ENCODE results near the gene DMRT2.

Gene DMRT2

DNA sequence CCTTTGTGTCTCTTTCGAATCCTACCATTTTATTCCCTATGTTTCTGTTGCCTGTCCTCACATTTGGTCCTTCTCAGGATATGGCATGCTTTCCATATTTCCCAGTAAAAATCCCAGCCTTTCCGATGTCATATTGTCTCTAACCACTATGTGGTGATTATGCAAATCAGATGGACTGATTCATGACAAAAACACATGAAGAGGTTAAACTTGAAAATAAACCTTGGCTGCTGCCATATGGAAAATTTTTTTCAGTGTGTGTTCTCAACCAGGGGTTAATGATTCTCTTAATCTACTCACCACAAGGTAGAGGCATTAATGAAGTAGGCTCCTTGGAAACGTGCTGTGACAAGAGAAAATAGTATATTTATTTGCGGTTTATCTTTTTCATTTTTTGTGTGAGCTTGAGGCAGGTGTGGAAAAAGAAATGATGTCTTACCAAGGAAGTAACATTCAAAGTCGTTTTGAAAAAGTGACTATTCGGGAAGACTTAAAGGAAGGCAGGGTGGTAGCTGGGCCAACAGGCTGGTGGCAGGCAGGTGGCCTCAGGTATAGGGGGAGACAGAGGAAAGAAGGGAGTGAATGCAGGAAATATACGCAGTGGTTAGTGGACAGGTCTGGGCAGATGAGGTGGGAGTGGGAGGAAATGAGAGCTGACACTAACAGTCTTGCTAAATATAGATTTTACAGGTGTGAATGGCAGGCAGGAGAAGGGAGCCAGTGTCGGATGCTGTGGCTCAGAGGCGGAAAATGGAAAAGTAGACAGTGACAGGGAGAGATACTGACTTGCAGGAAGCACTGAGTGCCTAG, 46.2 kb downstream of the DMRT2 start:
- TF ChIP-seq CTCF (IDR thresholded peaks at IDR 0.05; ENCODE audit: low read depth, low read length), result no peak
- no peak for TF ChIP-seq POLR2A (IDR thresholded peaks at IDR 0.05; ENCODE audit: extremely low read depth, insufficient read length)
- TF ChIP-seq MYC (IDR thresholded peaks at IDR 0.05; ENCODE audit: low read depth, low read length), result no peak
- no peak overlapping the region for H3K4me3 ChIP-seq (ENCODE audit: low read depth, low read length)
- no peak for DNase-seq (ENCODE audit: low read depth)

GRCh38 chr9:1098551-1098950, 48.4 kb downstream of the DMRT2 start:
- no peak for DNase-seq (ENCODE audit: low read depth)

GRCh38 chr9:1100201-1100600, 50.0 kb downstream of the DMRT2 start:
- no peak overlapping the region for H3K4me3 ChIP-seq (ENCODE audit: low read depth, low read length)
- DNase-seq (ENCODE audit: low read depth), result no peak
- TF ChIP-seq, protein P1, sequence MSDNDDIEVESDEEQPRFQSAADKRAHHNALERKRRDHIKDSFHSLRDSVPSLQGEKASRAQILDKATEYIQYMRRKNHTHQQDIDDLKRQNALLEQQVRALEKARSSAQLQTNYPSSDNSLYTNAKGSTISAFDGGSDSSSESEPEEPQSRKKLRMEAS (IDR thresholded peaks at IDR 0.05; ENCODE audit: low read depth, low read length), result no peak
- TF ChIP-seq CTCF (IDR thresholded peaks at IDR 0.05; ENCODE audit: low read depth, low read length), result no peak
- no peak for TF ChIP-seq POLR2A (IDR thresholded peaks at IDR 0.05; ENCODE audit: extremely low read depth, insufficient read length)
- no peak for TF ChIP-seq MYC (IDR thresholded peaks at IDR 0.05; ENCODE audit: low read depth, low read length)

More at GRCh38 chr9:1098551-1098950, 48.4 kb downstream of the DMRT2 start:
- H3K4me3 ChIP-seq (ENCODE audit: low read depth, low read length), result no peak overlapping the region
- TF ChIP-seq MYC (IDR thresholded peaks at IDR 0.05; ENCODE audit: low read depth, low read length) (no peak), CTCF (IDR thresholded peaks at IDR 0.05; ENCODE audit: low read depth, low read length) (no peak), POLR2A (IDR thresholded peaks at IDR 0.05; ENCODE audit: extremely low read depth, insufficient read length) (no peak)
- TF ChIP-seq, protein P1 (IDR thresholded peaks at IDR 0.05; ENCODE audit: low read depth, low read length), result no peak

GRCh38 chr9:1100945-1101344, 50.8 kb downstream of the DMRT2 start:
- no peak overlapping the region for H3K4me3 ChIP-seq (ENCODE audit: low read depth, low read length)
- TF ChIP-seq CTCF (IDR thresholded peaks at IDR 0.05; ENCODE audit: low read depth, low read length) (peak; percentile 83), POLR2A (IDR thresholded peaks at IDR 0.05; ENCODE audit: extremely low read depth, insufficient read length) (no peak), MYC (IDR thresholded peaks at IDR 0.05; ENCODE audit: low read depth, low read length) (0 out of 2 replicates have a peak, but pooled peaks have one; percentile 23)
- TF ChIP-seq, protein P1 (IDR thresholded peaks at IDR 0.05; ENCODE audit: low read depth, low read length), result peak; percentile 10; the same call in 1 of the 2 replicates
- DNase-seq (ENCODE audit: low read depth), result peak; percentile 64

DNA sequence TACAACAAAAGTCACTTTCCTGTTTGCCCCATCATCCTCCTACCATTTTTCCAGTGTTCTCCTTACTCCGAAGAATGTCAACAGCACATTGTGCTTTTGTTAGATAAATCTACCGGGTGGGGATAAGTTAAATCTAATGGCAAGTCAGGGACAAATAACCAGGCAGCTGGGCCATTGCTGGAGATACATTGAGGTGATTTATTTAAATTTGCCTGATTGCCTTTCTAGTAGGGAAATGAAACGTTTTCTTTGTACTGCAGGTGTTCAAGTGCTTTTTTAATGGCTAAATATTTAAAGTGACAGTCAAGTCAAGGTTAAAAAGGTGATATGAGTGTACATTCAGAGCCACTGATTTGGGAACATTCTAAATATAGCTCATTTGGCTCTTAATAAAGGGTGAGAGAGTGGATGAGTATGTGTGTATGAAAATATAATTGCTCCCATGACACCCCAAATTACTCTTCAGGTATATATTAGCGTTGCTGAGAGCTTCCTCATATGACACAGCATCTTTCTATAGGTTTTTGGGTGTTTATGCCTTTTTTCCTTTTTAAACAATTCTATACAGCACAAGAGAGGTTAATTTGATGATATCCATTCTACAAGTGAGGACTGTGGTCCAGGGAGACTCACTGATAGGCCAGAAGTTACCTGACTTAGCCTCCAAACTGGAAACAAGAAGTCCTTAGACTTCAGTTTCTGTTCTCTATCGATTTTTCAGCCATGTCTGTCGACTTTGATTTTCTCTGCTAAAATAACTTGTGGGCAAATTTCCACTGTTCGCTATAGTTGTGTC, 51.9 kb downstream of the DMRT2 start:
- H3K4me3 ChIP-seq (ENCODE audit: low read depth, low read length), result no peak overlapping the region
- TF ChIP-seq POLR2A (IDR thresholded peaks at IDR 0.05; ENCODE audit: extremely low read depth, insufficient read length) (no peak), MYC (IDR thresholded peaks at IDR 0.05; ENCODE audit: low read depth, low read length) (no peak), CTCF (IDR thresholded peaks at IDR 0.05; ENCODE audit: low read depth, low read length) (no peak)
- TF ChIP-seq, protein P1 (IDR thresholded peaks at IDR 0.05; ENCODE audit: low read depth, low read length), result no peak
- no peak for DNase-seq (ENCODE audit: low read depth)

Data from NB4 (cell line).